AG09309 (cell line): ENCODE measurements around the gene MASP2.

Experiments used
- DNase-seq: peaks from one replicate; pipeline ENCODE4 v3.0.0-alpha.2; 2010; ENCODE audit warnings: low read depth
- H3K4me3 ChIP-seq: 2 replicates; pipeline ENCODE4 v1.5.1; 2011; ENCODE audit warnings: mild to moderate bottlenecking, low read depth, low read length, moderate library complexity; ENCODE audit not compliant: control insufficient read depth
- TF ChIP-seq, protein P1 (sequence below): IDR thresholded peaks from 2 replicates; pipeline ENCODE4 v1.5.1; 2011; ENCODE audit warnings: mild to moderate bottlenecking, low read depth, low read length, inconsistent platforms; ENCODE audit not compliant: insufficient read depth, control insufficient read depth; ENCODE audit errors: missing control alignments

The MASP2 gene

DNA sequence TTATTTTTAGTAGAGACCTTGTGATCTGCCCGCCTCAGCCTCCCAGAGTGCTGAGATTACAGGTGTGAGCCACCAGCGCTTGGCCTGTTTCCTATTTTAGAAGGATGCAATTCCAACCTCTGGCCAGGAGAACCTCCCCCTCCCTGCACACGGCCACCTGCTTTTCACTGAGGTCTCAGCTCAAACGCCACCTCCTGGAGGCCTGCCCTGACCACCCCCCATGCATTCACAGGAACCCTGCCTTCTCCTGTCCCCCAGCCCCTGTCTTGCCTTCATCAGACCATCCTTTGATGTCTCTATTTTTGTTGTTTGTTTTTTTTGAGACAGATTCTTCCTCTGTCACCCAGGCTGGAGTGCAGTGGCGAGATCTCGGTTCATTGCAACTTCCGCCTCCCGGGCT lies 10.4 kb upstream of the MASP2 start:
- no peak overlapping the region for H3K4me3 ChIP-seq

GRCh38 chr1:11056504-11056903 lies 9.5 kb upstream of the MASP2 start:
- no peak overlapping the region for H3K4me3 ChIP-seq
- DNase-seq: no peak
- TF ChIP-seq, protein P1, sequence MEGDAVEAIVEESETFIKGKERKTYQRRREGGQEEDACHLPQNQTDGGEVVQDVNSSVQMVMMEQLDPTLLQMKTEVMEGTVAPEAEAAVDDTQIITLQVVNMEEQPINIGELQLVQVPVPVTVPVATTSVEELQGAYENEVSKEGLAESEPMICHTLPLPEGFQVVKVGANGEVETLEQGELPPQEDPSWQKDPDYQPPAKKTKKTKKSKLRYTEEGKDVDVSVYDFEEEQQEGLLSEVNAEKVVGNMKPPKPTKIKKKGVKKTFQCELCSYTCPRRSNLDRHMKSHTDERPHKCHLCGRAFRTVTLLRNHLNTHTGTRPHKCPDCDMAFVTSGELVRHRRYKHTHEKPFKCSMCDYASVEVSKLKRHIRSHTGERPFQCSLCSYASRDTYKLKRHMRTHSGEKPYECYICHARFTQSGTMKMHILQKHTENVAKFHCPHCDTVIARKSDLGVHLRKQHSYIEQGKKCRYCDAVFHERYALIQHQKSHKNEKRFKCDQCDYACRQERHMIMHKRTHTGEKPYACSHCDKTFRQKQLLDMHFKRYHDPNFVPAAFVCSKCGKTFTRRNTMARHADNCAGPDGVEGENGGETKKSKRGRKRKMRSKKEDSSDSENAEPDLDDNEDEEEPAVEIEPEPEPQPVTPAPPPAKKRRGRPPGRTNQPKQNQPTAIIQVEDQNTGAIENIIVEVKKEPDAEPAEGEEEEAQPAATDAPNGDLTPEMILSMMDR: no peak

More for the DNA sequence above, 10.4 kb upstream of the MASP2 start:
- TF ChIP-seq, protein P1: no peak
- no peak for DNase-seq

DNA sequence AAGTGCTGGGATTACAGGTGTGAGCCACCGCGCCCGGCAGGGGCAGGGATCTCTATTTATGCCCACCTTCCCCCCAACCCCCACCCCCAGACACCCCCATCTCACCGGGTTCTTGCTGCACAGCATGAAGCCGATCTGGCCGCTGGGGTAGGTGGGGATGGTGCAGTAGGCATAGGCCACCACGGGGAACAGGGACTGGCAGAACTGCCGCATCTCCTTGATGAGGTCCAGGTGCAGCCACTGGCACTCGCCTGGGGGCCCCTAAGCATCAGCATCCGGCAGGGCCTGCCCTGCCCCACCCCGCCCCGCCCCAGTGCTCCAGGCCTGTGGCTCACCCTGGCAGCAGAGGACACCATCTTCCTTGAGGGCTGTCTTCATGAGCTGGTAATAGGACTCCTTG lies 8.6 kb upstream of the MASP2 start:
- H3K4me3 ChIP-seq: no peak overlapping the region
- no peak for DNase-seq
- TF ChIP-seq, protein P1: no peak

GRCh38 chr1:11054666-11055065 lies 7.6 kb upstream of the MASP2 start:
- TF ChIP-seq, protein P1: no peak
- DNase-seq: no peak
- H3K4me3 ChIP-seq: no peak overlapping the region

DNA sequence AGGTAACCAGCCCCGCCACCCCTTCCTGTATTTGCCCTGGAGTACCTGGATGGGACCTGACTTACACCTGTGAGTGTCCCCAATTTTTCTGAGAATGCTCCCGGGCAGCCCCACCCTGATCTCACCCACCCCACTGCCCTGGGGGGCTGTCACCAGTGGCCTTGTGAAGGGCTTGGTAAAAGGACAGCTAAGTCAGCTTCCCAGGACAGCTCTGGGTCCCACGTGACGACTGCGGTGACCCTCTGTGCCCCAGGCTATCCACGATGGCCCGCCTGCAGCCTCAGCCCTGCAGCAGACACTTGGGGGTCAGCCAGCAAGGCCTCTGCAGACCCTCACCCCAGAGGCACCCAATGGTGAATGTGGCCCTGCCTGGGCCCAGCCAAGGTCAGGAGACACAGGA lies 7.1 kb upstream of the MASP2 start:
- H3K4me3 ChIP-seq: no peak overlapping the region
- no peak for DNase-seq
- TF ChIP-seq, protein P1: no peak

GRCh38 chr1:11053758-11054137 lies 6.7 kb upstream of the MASP2 start:
- DNase-seq: no peak
- H3K4me3 ChIP-seq: no peak overlapping the region
- TF ChIP-seq, protein P1: no peak
